Activated T-cell treated with anti-CD3 and anti-CD28 coated beads for 48 hours (primary cell): Measurements from ENCODE around the gene ALG5.
A peak's percentile ranks its signal among the peaks of the same experiment; 100 is the strongest.

Source experiments
- DNase-seq: peaks from one replicate; pipeline ENCODE4 v3.0.0-alpha.2; 2020; ENCODE audit warnings: low read depth

ALG5 gene, protein sequence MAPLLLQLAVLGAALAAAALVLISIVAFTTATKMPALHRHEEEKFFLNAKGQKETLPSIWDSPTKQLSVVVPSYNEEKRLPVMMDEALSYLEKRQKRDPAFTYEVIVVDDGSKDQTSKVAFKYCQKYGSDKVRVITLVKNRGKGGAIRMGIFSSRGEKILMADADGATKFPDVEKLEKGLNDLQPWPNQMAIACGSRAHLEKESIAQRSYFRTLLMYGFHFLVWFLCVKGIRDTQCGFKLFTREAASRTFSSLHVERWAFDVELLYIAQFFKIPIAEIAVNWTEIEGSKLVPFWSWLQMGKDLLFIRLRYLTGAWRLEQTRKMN

GRCh38 chr13:36999054-36999714 is at the start of gene ALG5:
Gene ALG5 (minus strand): TSS chr13:36999340. CDS start chr13:36999300, 40 bp downstream.
- DNase-seq, result peak; percentile 93

DNA sequence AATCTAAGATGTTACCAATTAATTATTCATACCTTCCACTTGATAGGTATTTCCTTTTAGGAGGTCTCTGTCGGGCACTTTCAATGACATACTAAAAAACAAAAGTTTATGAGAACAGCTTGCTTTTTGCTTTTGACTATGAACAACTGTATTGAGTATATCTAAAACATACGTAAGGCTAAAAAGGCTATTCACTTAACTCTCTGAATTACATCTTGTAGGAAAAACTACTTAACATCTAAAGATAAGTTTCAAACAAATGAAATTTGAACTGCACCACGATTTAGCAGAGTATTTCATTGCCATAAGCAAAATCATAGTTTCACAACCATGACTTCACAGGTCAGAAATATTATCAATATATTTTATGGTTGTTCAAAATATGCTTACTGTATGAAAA is 48.7 kb upstream of the ALG5 start:
- no peak for DNase-seq

- no peak for DNase-seq
These were observed 47.9 kb upstream of the ALG5 start for GRCh38 chr13:37047032-37047431.

GRCh38 chr13:37046062-37046461 is 46.9 kb upstream of the ALG5 start:
- no peak for DNase-seq

DNA sequence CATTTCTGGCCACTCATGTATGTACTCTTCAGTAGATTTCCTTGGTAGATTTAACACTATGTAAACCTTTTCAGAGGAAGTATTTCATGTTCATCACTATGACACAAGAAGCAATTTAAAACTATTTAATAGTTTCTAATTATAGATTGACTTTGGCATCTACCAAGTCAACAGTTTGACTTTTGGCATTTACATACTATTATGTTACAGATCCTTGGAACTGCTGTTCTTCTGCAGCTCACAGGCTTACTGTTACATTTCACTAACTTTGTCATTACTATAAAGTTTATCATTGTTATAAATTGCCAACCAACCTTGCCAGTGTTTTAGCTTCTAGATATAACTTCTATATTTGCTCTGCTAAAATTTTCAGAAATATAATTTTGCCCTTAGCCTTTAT is 41.6 kb upstream of the ALG5 start:
- DNase-seq, result no peak

DNA sequence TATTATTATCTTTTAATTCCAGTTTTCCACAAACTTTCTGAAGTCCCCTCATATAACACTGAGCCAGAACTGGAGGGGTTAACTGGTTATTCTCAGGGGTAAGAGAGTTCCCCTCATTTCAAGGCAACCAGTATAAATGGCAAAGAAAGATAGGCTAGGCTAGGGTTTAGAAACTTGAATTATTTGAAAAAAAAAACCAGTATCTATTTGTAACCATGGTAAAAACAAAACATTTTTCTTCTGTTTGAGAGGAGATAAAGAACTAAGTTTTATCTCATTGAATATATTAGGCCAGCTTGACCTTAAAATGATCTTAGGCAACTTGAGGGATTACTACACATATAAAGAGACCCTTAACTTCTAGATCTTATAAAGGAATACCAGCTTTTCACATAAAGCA is 40.8 kb upstream of the ALG5 start:
- no peak for DNase-seq

DNA sequence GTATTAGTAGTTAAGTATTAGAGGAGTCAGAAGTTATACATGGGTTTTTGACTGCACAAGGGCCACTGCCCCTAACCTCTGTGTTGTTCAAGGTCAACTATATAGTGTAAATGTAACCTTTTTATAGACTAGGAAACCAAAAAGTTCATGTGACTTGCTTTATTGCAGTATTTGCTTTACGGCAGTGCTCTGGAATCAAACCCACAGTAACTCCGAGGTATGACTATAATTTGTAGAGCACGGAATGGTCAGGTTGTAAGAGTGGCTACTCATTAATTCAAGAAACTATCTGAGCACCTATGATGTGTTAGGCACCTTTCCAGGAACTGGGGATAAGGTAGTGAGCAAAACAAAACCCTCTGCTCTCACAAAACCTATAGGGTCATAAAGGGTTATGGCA is 38.1 kb upstream of the ALG5 start:
- no peak for DNase-seq

DNA sequence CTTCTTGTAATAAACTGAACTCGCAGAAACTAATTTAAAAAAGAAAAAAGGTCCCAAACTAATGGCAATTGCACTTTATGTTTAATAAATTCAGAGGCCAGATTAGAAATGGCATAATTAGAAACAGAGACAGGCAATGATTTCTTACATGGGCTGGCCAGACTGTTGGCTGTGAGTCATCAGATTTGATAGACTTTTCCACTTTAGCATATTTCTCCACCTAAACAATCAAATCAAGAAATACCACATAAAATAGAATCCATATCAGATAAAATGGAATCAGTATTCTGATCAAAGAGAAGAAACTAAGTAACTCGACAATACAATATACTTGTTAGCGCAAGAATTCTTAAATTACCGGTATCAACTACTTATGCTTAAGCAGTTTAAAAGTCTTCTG is 30.5 kb upstream of the ALG5 start:
- no peak for DNase-seq

- no peak for DNase-seq
These were observed 28.5 kb upstream of the ALG5 start for GRCh38 chr13:37027639-37028038.

DNA sequence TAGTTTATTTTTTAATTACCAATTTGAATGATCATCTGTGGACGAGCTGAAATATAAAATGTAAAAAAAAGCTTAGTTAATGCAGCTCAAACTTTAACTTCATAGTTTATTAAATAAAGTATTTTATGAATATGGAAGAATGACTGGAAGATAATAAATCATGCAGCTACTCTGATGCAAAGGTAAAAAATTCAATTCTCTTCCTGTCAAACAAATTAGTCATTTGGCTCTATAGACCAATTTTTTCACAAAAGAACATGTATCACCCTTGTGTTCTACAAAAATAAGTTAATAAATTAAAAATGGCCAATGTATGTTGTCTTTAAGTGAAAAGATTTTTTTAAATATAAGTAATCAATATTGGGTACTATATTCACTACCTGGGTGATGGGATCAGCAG is 27.6 kb upstream of the ALG5 start:
- no peak for DNase-seq

- DNase-seq, result no peak
These were observed 24.7 kb upstream of the ALG5 start for GRCh38 chr13:37023871-37024270.

- no peak for DNase-seq
These were observed 15.5 kb upstream of the ALG5 start for GRCh38 chr13:37014609-37015008.

DNA sequence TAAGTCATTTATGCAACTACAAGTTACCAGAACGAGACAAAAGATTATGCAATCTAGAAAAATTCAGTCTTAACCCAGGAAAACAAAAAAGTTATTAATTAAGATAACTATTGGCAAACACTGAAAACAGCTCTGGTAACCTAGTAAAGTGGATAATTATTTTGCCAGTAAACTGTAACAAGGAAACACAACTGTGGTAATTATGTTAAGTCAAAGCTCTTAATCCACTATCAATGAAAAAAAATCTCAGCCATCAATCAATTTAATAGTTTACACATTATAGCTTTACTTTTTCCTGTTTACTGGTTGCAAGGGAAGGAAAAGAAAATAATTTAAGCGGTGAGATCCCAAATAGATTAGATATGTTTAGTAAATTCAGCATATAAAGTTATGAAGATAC is 12.6 kb upstream of the ALG5 start:
- DNase-seq, result no peak

GRCh38 chr13:37011002-37011401 is 11.9 kb upstream of the ALG5 start:
- no peak for DNase-seq

DNA sequence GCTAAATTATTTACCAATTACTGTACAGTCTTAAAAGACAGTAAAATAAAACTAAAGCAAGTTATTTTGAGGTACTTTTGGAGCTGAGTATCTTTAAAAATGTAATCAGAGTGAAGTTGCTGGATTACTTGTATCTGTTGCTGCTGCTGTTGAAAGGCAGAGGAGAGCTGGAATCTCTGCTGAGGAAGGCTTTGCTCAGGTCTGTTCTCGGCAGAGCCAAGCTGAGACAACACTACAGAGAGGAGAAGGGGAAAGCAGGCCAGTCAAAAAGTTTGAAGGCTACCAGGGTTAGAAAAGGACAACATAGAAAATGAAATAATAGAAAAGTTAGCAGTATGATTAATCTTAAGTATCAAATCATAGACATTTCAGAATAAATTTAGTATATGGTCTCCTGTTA is 11.3 kb upstream of the ALG5 start:
- DNase-seq, result no peak

DNA sequence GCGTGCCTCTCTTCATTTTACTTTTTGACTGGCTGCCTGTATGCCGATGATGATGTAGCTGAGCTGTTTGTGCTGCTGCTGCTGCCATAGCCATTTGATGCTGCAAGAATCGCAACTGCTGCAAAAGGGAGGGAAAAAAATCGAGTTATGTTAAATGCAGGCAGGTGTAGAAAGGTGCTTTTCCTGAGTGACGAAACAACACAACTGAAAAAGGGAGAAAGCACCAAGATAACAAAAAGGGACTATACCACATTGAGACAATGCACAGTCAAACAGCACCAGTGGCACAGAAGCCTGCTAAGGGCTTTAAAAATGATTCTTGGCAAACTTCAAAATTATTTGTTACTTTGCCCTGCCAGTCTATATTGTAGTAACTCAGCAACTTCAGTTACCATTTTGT is 10.6 kb upstream of the ALG5 start:
- no peak for DNase-seq

DNA sequence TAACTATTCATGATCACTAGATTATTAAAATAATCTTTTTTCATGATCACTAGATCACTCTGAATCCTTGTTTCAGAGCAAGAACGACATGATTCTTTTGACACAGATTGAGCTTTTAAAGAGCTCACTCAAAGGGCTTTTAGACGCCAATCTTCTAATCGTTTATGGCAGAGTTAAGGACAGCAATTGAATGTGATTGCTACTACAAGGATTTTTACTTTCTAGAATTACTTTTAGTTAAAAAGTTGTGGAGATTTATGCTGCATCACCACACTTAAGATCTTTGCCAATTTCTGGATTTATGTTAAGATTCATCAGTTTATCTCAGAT is 2.7 kb upstream of the ALG5 start:
- DNase-seq, result no peak

DNA sequence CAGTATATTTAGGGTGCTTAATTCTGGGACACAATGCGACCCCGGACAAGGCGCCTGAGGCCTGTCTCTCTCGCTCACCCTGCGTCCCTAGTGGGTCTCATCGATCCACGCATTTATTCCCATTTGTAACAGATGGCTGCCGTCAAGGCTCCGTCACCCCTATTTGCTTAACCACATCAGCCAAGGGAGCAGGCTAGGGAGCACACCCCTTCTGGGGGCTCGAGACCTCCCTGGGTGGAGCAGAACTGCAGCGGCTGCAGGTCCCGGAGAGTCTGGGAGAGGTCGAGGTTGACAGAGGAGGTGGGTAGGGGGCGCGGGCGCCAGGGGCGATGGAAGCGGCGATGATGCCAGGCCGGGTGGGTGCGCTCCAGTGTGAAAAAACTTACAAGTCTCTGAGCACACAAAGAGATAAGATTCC is 507 bp downstream of the ALG5 start:
- DNase-seq, result no peak

GRCh38 chr13:36997716-36998427 is 1.3 kb downstream of the ALG5 start:
- no peak for DNase-seq

DNA sequence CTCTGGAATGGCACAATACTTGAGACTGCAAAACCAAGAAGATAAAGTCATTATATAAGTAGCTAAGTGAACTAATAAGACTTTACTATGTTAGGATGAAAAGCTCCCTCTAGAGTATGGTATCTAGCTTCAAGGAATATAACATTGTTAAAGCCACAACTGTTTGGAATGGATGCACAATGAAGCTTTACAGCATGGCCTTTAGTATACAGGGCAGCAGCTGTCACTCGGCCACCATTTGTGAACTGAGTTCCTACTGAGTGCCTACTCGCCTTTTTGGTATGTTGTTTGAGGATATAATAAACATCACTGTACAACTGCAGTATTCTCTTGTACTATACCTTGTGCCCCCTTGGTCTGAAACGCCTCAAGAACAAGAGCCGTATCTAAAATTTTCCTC is 6.8 kb downstream of the ALG5 start:
- DNase-seq, result no peak

- no peak for DNase-seq
These were observed 12.5 kb downstream of the ALG5 start for GRCh38 chr13:36986462-36987240.

- no peak for DNase-seq
These were observed 17.9 kb downstream of the ALG5 start for GRCh38 chr13:36981156-36981743.
